Measurements from ENCODE around the gene TMEM151B.

The TMEM151B gene

GRCh38 chr6:44265722-44266233 is 4.5 kb upstream of the TMEM151B start:
- no peak for DNase-seq

GRCh38 chr6:44266347-44266746 is 3.9 kb upstream of the TMEM151B start:
- no peak for DNase-seq

GRCh38 chr6:44267252-44267651 is 3.0 kb upstream of the TMEM151B start:
- no peak for DNase-seq

GRCh38 chr6:44268095-44268628 is 2.1 kb upstream of the TMEM151B start:
- DNase-seq: peak; percentile 34

- no peak for DNase-seq
Measured at GRCh38 chr6:44269178-44269920, 901 bp upstream of the TMEM151B start.

GRCh38 chr6:44270526-44271405 is 516 bp downstream of the TMEM151B start:
- DNase-seq: no peak

GRCh38 chr6:44271406-44271723 is 1.1 kb downstream of the TMEM151B start:
- DNase-seq: no peak

GRCh38 chr6:44271914-44272313 is 1.7 kb downstream of the TMEM151B start:
- DNase-seq: no peak

- no peak for DNase-seq
Measured at GRCh38 chr6:44272529-44272928, 2.3 kb downstream of the TMEM151B start.

GRCh38 chr6:44272999-44273566 is 2.8 kb downstream of the TMEM151B start:
- DNase-seq: no peak

GRCh38 chr6:44273617-44274016 is 3.4 kb downstream of the TMEM151B start:
- DNase-seq: no peak

- no peak for DNase-seq
Measured at GRCh38 chr6:44275271-44275748, 5.1 kb downstream of the TMEM151B start.

- no peak for DNase-seq
Measured at GRCh38 chr6:44275749-44276648, 5.7 kb downstream of the TMEM151B start.

- DNase-seq: no peak
Measured at GRCh38 chr6:44276667-44277640, 6.7 kb downstream of the TMEM151B start.

GRCh38 chr6:44277763-44278162 is 7.5 kb downstream of the TMEM151B start:
- DNase-seq: no peak

- no peak for DNase-seq
Measured at GRCh38 chr6:44278315-44278714, 8.1 kb downstream of the TMEM151B start.

- no peak for DNase-seq
Measured at GRCh38 chr6:44278774-44279697, 8.8 kb downstream of the TMEM151B start.

GRCh38 chr6:44284121-44284520 is 13.9 kb downstream of the TMEM151B start:
- DNase-seq: no peak

GRCh38 chr6:44284867-44285266 is 14.6 kb downstream of the TMEM151B start:
- DNase-seq: no peak
